ENCODE measurements around the gene PBX1.

GRCh38 chr1:164702216-164702615 is 143.2 kb downstream of the PBX1 start:
- TF ChIP-seq, protein P1, sequence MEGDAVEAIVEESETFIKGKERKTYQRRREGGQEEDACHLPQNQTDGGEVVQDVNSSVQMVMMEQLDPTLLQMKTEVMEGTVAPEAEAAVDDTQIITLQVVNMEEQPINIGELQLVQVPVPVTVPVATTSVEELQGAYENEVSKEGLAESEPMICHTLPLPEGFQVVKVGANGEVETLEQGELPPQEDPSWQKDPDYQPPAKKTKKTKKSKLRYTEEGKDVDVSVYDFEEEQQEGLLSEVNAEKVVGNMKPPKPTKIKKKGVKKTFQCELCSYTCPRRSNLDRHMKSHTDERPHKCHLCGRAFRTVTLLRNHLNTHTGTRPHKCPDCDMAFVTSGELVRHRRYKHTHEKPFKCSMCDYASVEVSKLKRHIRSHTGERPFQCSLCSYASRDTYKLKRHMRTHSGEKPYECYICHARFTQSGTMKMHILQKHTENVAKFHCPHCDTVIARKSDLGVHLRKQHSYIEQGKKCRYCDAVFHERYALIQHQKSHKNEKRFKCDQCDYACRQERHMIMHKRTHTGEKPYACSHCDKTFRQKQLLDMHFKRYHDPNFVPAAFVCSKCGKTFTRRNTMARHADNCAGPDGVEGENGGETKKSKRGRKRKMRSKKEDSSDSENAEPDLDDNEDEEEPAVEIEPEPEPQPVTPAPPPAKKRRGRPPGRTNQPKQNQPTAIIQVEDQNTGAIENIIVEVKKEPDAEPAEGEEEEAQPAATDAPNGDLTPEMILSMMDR (IDR thresholded peaks at IDR 0.05; ENCODE audit: low read depth, low read length): no peak
- no peak for TF ChIP-seq EZH2phosphoT487 (IDR thresholded peaks at IDR 0.05; ENCODE audit: low read depth)

Measured in OCI-LY3 (cell line).